MM.1S (cell line): ENCODE measurements around the gene PDE6A.

ENCODE experiments used
- DNase-seq: peaks from one replicate; pipeline ENCODE4 v3.0.0-alpha.2; 2015
- H2AFZ ChIP-seq: fragments of 300-600 bp; sonication (generic); 2 replicates; pipeline ENCODE4 v1.6.0; 2016; ENCODE audit warnings: antibody characterized with exemption, low read length
- H3F3A ChIP-seq: fragments of 300-600 bp; sonication (generic); 2 replicates; pipeline ENCODE4 v1.6.1; 2016; ENCODE audit warnings: mild to moderate bottlenecking, antibody characterized with exemption, low read length, moderate library complexity, mixed read lengths; ENCODE audit not compliant: insufficient read depth
- H3K27ac ChIP-seq: fragments of 300-600 bp; sonication (generic); 2 replicates; pipeline ENCODE4 v1.5.1; 2016; ENCODE audit warnings: mild to moderate bottlenecking, low read length
- H3K27me3 ChIP-seq: fragments of 300-600 bp; sonication (generic); replicated peaks from 2 replicates; pipeline ENCODE4 v1.6.0; 2016; ENCODE audit warnings: low read length; ENCODE audit not compliant: insufficient read depth
- H3K36me3 ChIP-seq: fragments of 300-600 bp; sonication (generic); replicated peaks from 2 replicates; pipeline ENCODE4 v1.6.1; 2016; ENCODE audit warnings: mild to moderate bottlenecking, low read length, mixed read lengths; ENCODE audit not compliant: insufficient read depth
- H3K4me1 ChIP-seq: fragments of 300-600 bp; sonication (generic); 2 replicates; pipeline ENCODE4 v1.6.1; 2016; ENCODE audit warnings: low read length, mixed read lengths
- H3K4me2 ChIP-seq: fragments of 300-600 bp; sonication (generic); 2 replicates; pipeline ENCODE4 v1.6.0; 2016; ENCODE audit warnings: low read depth, low read length
- H3K4me3 ChIP-seq: fragments of 300-600 bp; sonication (generic); 2 replicates; pipeline ENCODE4 v1.5.1; 2016; ENCODE audit warnings: low read length, mixed read lengths
- H3K79me2 ChIP-seq: fragments of 300-600 bp; sonication (generic); 2 replicates; pipeline ENCODE4 v1.6.1; 2016; ENCODE audit warnings: mixed run types, low read length, mixed read lengths
- H3K9ac ChIP-seq: fragments of 300-600 bp; sonication (generic); 2 replicates; pipeline ENCODE4 v1.6.1; 2016; ENCODE audit warnings: low read length, mixed read lengths
- H3K9me2 ChIP-seq: fragments of 300-600 bp; sonication (generic); replicated peaks from 2 replicates; pipeline ENCODE4 v1.6.1; 2016; ENCODE audit warnings: mild to moderate bottlenecking, low read length, mixed read lengths; ENCODE audit not compliant: insufficient read depth
- H3K9me3 ChIP-seq: fragments of 300-600 bp; sonication (generic); replicated peaks from 2 replicates; pipeline ENCODE4 v1.6.1; 2016; ENCODE audit warnings: mild to moderate bottlenecking, low read length, mixed read lengths; ENCODE audit not compliant: insufficient read depth
- H4K20me1 ChIP-seq: fragments of 300-600 bp; sonication (generic); 2 replicates; pipeline ENCODE4 v1.6.1; 2016; ENCODE audit warnings: mild to moderate bottlenecking, low read length, moderate library complexity, mixed read lengths; ENCODE audit not compliant: insufficient read depth
- CTCF ChIP-seq: fragments of 300-600 bp; sonication (generic); IDR thresholded peaks from 2 replicates; pipeline ENCODE4 v1.5.1; 2016; ENCODE audit warnings: antibody characterized with exemption, low read length, mixed read lengths
- EZH2 ChIP-seq: fragments of 300-600 bp; sonication (generic); optimal IDR thresholded peaks from 2 replicates; pipeline ENCODE3; 2017; ENCODE audit warnings: low read depth, mild to moderate bottlenecking, antibody characterized with exemption, low read length, mixed read lengths
- EZH2phosphoT487 ChIP-seq: fragments of 300-600 bp; sonication (generic); IDR thresholded peaks from 2 replicates; pipeline ENCODE4 v1.6.1; 2018; ENCODE audit warnings: antibody characterized with exemption, low read length

PDE6A gene

GRCh38 chr5:149855366-149855765 is 89.2 kb downstream of the PDE6A start:
- DNase-seq = no peak
- no peak overlapping the region for H2AFZ ChIP-seq
- H3K4me3 ChIP-seq = no peak overlapping the region
- H4K20me1 ChIP-seq = no peaks in the 10 kb centered on the region
- H3K27ac ChIP-seq = no peak overlapping the region
- H3K9me2 ChIP-seq = no peaks in the 10 kb centered on the region
- H3K9ac ChIP-seq = no peak overlapping the region
- H3K4me1 ChIP-seq = peaks cover under 1% of the 10 kb centered on the region; the same call in 1 of the 2 replicates
- no peaks in the 10 kb centered on the region for H3K79me2 ChIP-seq
- H3K9me3 ChIP-seq = no peaks in the 10 kb centered on the region
- H3K36me3 ChIP-seq = no peaks in the 10 kb centered on the region
- no peak overlapping the region for H3K4me2 ChIP-seq
- no peaks in the 10 kb centered on the region for H3K27me3 ChIP-seq
- no peaks in the 10 kb centered on the region for H3F3A ChIP-seq
- no peak for TF ChIP-seq EZH2
- TF ChIP-seq EZH2phosphoT487 = no peak
- no peak for TF ChIP-seq CTCF

GRCh38 chr5:149854866-149855265 is 89.7 kb downstream of the PDE6A start:
- Histone ChIP-seq H2AFZ (no peak overlapping the region), H3K9ac (no peak overlapping the region), H3K9me2 (no peaks in the 10 kb centered on the region), H3K4me2 (no peak overlapping the region), H3K79me2 (no peaks in the 10 kb centered on the region), H3K36me3 (no peaks in the 10 kb centered on the region), H4K20me1 (no peaks in the 10 kb centered on the region), H3K27ac (no peak overlapping the region), H3K4me3 (no peak overlapping the region), H3K27me3 (no peaks in the 10 kb centered on the region), H3F3A (no peaks in the 10 kb centered on the region), H3K9me3 (no peaks in the 10 kb centered on the region), H3K4me1 (no peaks in the 10 kb centered on the region)
- TF ChIP-seq EZH2 = no peak
- no peak for TF ChIP-seq CTCF
- DNase-seq = no peak

GRCh38 chr5:149853701-149854100 is 90.9 kb downstream of the PDE6A start:
- Histone ChIP-seq H3K4me1 (no peaks in the 10 kb centered on the region), H3K27ac (no peak overlapping the region), H3F3A (no peaks in the 10 kb centered on the region), H3K9ac (no peak overlapping the region), H3K9me3 (no peaks in the 10 kb centered on the region), H3K79me2 (no peaks in the 10 kb centered on the region), H3K36me3 (no peaks in the 10 kb centered on the region), H2AFZ (no peak overlapping the region), H3K4me3 (no peak overlapping the region), H3K9me2 (no peaks in the 10 kb centered on the region), H4K20me1 (no peaks in the 10 kb centered on the region), H3K27me3 (no peaks in the 10 kb centered on the region), H3K4me2 (no peak overlapping the region)
- no peak for TF ChIP-seq EZH2phosphoT487
- TF ChIP-seq EZH2 = no peak
- no peak for TF ChIP-seq CTCF
- DNase-seq = no peak
